Trophoblast cell (in vitro differentiated cells and primary cell): Measurements from ENCODE around the gene YIPF1.

ENCODE experiments used
- DNase-seq, 2 donors: peaks; one replicate each; pipeline ENCODE4 v3.0.0-alpha.2; 2016
- H2AFZ ChIP-seq: 2 replicates; pipeline ENCODE4 v1.6.1; 2013; ENCODE audit warnings: low read length, moderate library complexity, mild to moderate bottlenecking; ENCODE audit not compliant: insufficient read depth, poor library complexity
- H2AK5ac ChIP-seq: 2 replicates; pipeline ENCODE4 v1.6.1; 2013; ENCODE audit warnings: mild to moderate bottlenecking, low read length
- H2BK120ac ChIP-seq: 2 replicates; pipeline ENCODE4 v1.6.1; 2013; ENCODE audit warnings: low read length, mild to moderate bottlenecking, moderate library complexity; ENCODE audit not compliant: insufficient read depth, poor library complexity
- H2BK12ac ChIP-seq: 2 replicates; pipeline ENCODE4 v1.6.1; 2013; ENCODE audit warnings: mild to moderate bottlenecking, low read length, moderate library complexity
- H2BK5ac ChIP-seq: 2 replicates; pipeline ENCODE4 v1.6.1; 2013; ENCODE audit warnings: low read length, low read depth, moderate library complexity, mild to moderate bottlenecking; ENCODE audit not compliant: poor library complexity
- H3K14ac ChIP-seq: 2 replicates; pipeline ENCODE4 v1.6.1; 2013; ENCODE audit warnings: mild to moderate bottlenecking, low read length
- H3K18ac ChIP-seq: 2 replicates; pipeline ENCODE4 v1.6.1; 2013; ENCODE audit warnings: mild to moderate bottlenecking, low read length
- H3K23ac ChIP-seq: 2 replicates; pipeline ENCODE4 v1.6.1; 2013; ENCODE audit warnings: low read length
- H3K27ac ChIP-seq: 2 replicates; pipeline ENCODE4 v1.5.1; 2013; ENCODE audit warnings: low read depth, mild to moderate bottlenecking, inconsistent platforms, low read length, moderate library complexity
- H3K27me3 ChIP-seq: 2 replicates; pipeline ENCODE4 v1.6.1; 2013; ENCODE audit warnings: inconsistent platforms, mild to moderate bottlenecking, low read length, moderate library complexity; ENCODE audit not compliant: insufficient read depth
- H3K36me3 ChIP-seq, 2 experiments: 1 replicate in 1 of 2; 2 replicates in 1 of 2; pipeline ENCODE4 v1.6.1; 2013; ENCODE audit warnings: low read length in 2 of 2, mild to moderate bottlenecking in 2 of 2, moderate library complexity in 1 of 2; ENCODE audit not compliant: insufficient read depth in 2 of 2, control insufficient read depth in 1 of 2
- H3K4ac ChIP-seq: 2 replicates; pipeline ENCODE4 v1.6.1; 2013; ENCODE audit warnings: low read depth, mild to moderate bottlenecking, low read length, moderate library complexity
- H3K4me1 ChIP-seq, 2 experiments: 1 replicate in 1 of 2; 2 replicates in 1 of 2; pipeline ENCODE4 v1.6.1; 2013; ENCODE audit warnings: low read length in 2 of 2, mild to moderate bottlenecking in 2 of 2, moderate library complexity in 1 of 2; ENCODE audit not compliant: insufficient read depth in 2 of 2, control insufficient read depth in 1 of 2
- H3K4me2 ChIP-seq: 2 replicates; pipeline ENCODE4 v1.6.1; 2013; ENCODE audit warnings: inconsistent platforms, mild to moderate bottlenecking, low read length, moderate library complexity
- H3K4me3 ChIP-seq: 2 replicates; pipeline ENCODE4 v1.5.1; 2013; ENCODE audit warnings: mild to moderate bottlenecking, low read depth, low read length, inconsistent platforms
- H3K79me1 ChIP-seq: one replicate; pipeline ENCODE4 v1.6.1; 2013; ENCODE audit warnings: low read length
- H3K79me2 ChIP-seq: 2 replicates; pipeline ENCODE4 v1.6.1; 2013; ENCODE audit warnings: low read length, mild to moderate bottlenecking; ENCODE audit not compliant: control insufficient read depth, insufficient read depth, poor library complexity
- H3K9ac ChIP-seq: 2 replicates; pipeline ENCODE4 v1.6.1; 2013; ENCODE audit warnings: mild to moderate bottlenecking, low read length
- H3K9me3 ChIP-seq: 2 replicates; pipeline ENCODE4 v1.6.1; 2013; ENCODE audit warnings: low read depth, mild to moderate bottlenecking, control low read depth, inconsistent platforms, low read length; ENCODE audit not compliant: insufficient read depth
- H4K12ac ChIP-seq: 2 replicates; pipeline ENCODE4 v1.6.1; 2013; ENCODE audit warnings: low read depth, mild to moderate bottlenecking, low read length, moderate library complexity
- H4K8ac ChIP-seq: 2 replicates; pipeline ENCODE4 v1.6.1; 2013; ENCODE audit warnings: low read depth, mild to moderate bottlenecking, low read length, moderate library complexity
- H4K91ac ChIP-seq: one replicate; pipeline ENCODE4 v1.6.1; 2013; ENCODE audit warnings: low read depth, mild to moderate bottlenecking, low read length, moderate library complexity
- WGBS: extraction: QIAGEN DNeasy Blood & Tissue Kit; methylation state at CpG from one replicate; pipeline ENCODE4 v1.1.7; 2013; ENCODE audit warnings: missing lambda C conversion rate; ENCODE audit not compliant: insufficient read length, insufficient coverage; ENCODE audit errors: extremely low coverage; 5-methylcytosine and 5-hydroxymethylcytosine counted together

Gene YIPF1

DNA sequence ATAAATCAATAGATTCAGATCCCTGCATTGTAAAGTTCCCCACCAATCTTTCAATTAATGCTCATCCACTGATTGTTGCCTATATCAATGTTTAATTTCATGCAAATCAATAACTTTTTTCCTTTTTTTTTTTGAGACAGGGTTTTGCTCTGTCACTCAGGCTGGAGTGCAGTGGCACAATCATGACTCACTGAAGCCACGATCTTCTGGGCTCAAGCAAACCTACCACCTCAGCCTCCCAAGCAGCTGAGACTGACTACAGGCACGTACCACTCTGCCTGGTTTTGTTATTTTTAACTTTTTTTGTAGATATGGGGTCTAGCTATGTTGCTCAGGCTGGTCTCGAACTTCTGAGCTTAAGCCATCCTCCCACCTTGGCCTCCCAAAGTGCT, 30.1 kb upstream of the YIPF1 start:
- Histone ChIP-seq H3K9me3 (no peaks in the 10 kb centered on the region), H2BK120ac (no peak overlapping the region), H3K79me2 (no peaks in the 10 kb centered on the region), H3K79me1 (no peaks in the 10 kb centered on the region), H3K18ac (no peak overlapping the region), H3K27me3 (no peaks in the 10 kb centered on the region), H3K27ac (no peak overlapping the region), H2AFZ (no peak overlapping the region), H4K12ac (no peak overlapping the region), H2BK12ac (no peak overlapping the region), H3K23ac (no peak overlapping the region), H3K4ac (no peak overlapping the region), H4K91ac (no peak overlapping the region), H3K9ac (no peak overlapping the region), H4K8ac (no peak overlapping the region), H3K4me3 (no peak overlapping the region), H2AK5ac (no peak overlapping the region), H3K36me3 (peaks cover 2 to 7% of the 10 kb centered on the region in 2 experiments), H2BK5ac (no peak overlapping the region), H3K4me1 (no peaks in the 10 kb centered on the region), H3K14ac (no peak overlapping the region), H3K4me2 (no peak overlapping the region)
- no peak for DNase-seq
- no CpG with 5 or more reads among the region's 3 CpGs for WGBS

GRCh38 chr1:53918343-53918742, 28.7 kb upstream of the YIPF1 start:
- Histone ChIP-seq H3K18ac (no peak overlapping the region), H3K23ac (no peak overlapping the region), H2AFZ (no peak overlapping the region), H4K12ac (no peak overlapping the region), H3K9me3 (no peaks in the 10 kb centered on the region), H3K4ac (no peak overlapping the region), H3K4me3 (no peak overlapping the region), H3K4me1 (no peaks in the 10 kb centered on the region), H2AK5ac (no peak overlapping the region), H3K9ac (no peak overlapping the region), H3K79me2 (no peaks in the 10 kb centered on the region), H3K4me2 (no peak overlapping the region), H3K36me3 (peaks cover 2 to 7% of the 10 kb centered on the region in 2 experiments), H3K14ac (no peak overlapping the region), H4K8ac (no peak overlapping the region), H3K79me1 (no peaks in the 10 kb centered on the region), H2BK12ac (no peak overlapping the region), H3K27me3 (no peaks in the 10 kb centered on the region), H4K91ac (no peak overlapping the region), H2BK5ac (no peak overlapping the region), H2BK120ac (no peak overlapping the region), H3K27ac (no peak overlapping the region)
- no CpG with 5 or more reads among the region's 5 CpGs for WGBS
- DNase-seq = no peak

DNA sequence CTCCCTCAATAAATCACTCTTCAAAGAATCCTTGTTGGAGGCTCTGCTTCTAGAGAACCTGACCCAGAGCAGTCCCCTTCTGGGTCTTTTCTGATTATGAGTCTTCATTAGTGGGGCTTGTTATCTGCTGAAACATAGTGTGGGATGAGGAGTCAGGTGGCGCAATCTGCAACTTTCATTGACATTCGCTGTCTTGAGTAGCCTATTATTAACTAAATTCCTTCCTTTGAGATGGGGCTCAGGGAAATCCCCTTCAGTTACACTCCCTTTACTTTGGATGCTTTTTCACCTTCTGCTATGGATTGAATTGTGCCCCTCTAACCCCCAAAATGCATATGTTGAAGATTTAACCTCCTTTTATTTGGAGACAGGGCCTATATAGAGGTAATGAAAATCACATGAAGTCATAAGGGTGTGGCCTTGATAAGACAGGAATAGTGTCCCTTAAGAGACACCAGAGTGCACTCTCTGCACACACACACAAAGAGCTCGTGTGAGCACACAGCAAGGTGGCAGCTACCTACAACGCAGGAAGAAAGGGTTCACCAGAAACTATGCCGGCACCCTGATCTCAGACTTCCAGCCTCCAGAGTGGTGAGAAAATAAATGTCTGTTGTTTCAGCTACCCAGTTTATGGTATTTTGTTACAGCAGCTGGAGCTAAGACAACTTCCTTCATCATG, 23.9 kb upstream of the YIPF1 start:
- Histone ChIP-seq H4K12ac (no peak overlapping the region), H3K14ac (no peak overlapping the region), H3K23ac (no peak overlapping the region), H3K4me2 (no peak overlapping the region), H3K4me3 (no peak overlapping the region), H4K8ac (no peak overlapping the region), H3K79me1 (no peaks in the 10 kb centered on the region), H3K9ac (no peak overlapping the region), H4K91ac (no peak overlapping the region), H2AFZ (no peak overlapping the region), H2BK120ac (no peak overlapping the region), H3K4me1 (no peaks in the 10 kb centered on the region), H3K27ac (no peak overlapping the region), H2AK5ac (no peak overlapping the region), H2BK12ac (no peak overlapping the region), H3K27me3 (no peaks in the 10 kb centered on the region), H3K79me2 (no peaks in the 10 kb centered on the region), H3K9me3 (no peaks in the 10 kb centered on the region), H3K36me3 (peaks cover 0 to 5% of the 10 kb centered on the region in 2 experiments), H2BK5ac (no peak overlapping the region), H3K18ac (no peak overlapping the region), H3K4ac (no peak overlapping the region)
- no peak for DNase-seq
- WGBS = no CpG with 5 or more reads among the region's 5 CpGs

GRCh38 chr1:53911442-53911841, 21.8 kb upstream of the YIPF1 start:
- Histone ChIP-seq H2BK120ac (no peak overlapping the region), H2AFZ (no peak overlapping the region), H2BK12ac (no peak overlapping the region), H2BK5ac (no peak overlapping the region), H3K9me3 (no peaks in the 10 kb centered on the region), H3K79me1 (no peaks in the 10 kb centered on the region), H3K23ac (no peak overlapping the region), H3K27me3 (no peaks in the 10 kb centered on the region), H3K4me3 (no peak overlapping the region), H3K4ac (no peak overlapping the region), H4K91ac (no peak overlapping the region), H2AK5ac (no peak overlapping the region), H4K8ac (no peak overlapping the region), H3K27ac (no peak overlapping the region), H3K9ac (no peak overlapping the region), H3K4me1 (peaks cover 0 to 2% of the 10 kb centered on the region in 2 experiments), H3K14ac (no peak overlapping the region), H3K4me2 (no peak overlapping the region), H4K12ac (no peak overlapping the region), H3K36me3 (peaks cover 0 to 4% of the 10 kb centered on the region in 2 experiments), H3K79me2 (no peaks in the 10 kb centered on the region), H3K18ac (no peak overlapping the region)
- WGBS = no CpG with 5 or more reads among the region's 4 CpGs
- no peak for DNase-seq
